SK-N-SH treated with all-trans-retinoic acid at 6 μM for 48 hours (cell line): Measurements from ENCODE around the gene TOP1.

ENCODE experiments used
- ATAC-seq: fragments of 200-7000 bp; cut with Tn5 transposase; 3 replicates; pipeline ENCODE4 v1.9.1; 2020; ENCODE audit warnings: mild to moderate bottlenecking, moderate library complexity
- BACH2 ChIP-seq: fragments of 250-450 bp; sonication (Bioruptor Pico); IDR thresholded peaks from 2 replicates; pipeline ENCODE4 v1.9.0; 2021; ENCODE audit warnings: mild to moderate bottlenecking, borderline replicate concordance
- CSDC2 ChIP-seq: fragments of 250-450 bp; sonication (Bioruptor Pico); IDR thresholded peaks from 2 replicates; pipeline ENCODE4 v1.5.0; 2020; ENCODE audit warnings: mild to moderate bottlenecking, moderate library complexity
- GLIS3 ChIP-seq: fragments of 250-450 bp; sonication (Bioruptor Pico); IDR thresholded peaks from 2 replicates; pipeline ENCODE4 v1.5.0; 2020; ENCODE audit warnings: mild to moderate bottlenecking, moderate library complexity
- ISL1 ChIP-seq: fragments of 250-450 bp; sonication (Bioruptor Pico); IDR thresholded peaks from 2 replicates; pipeline ENCODE4 v2.1.2; 2022; ENCODE audit warnings: mild to moderate bottlenecking, moderate library complexity
- OSR1 ChIP-seq: fragments of 250-450 bp; sonication (Bioruptor Pico); IDR thresholded peaks from 2 replicates; pipeline ENCODE4 v1.8.0; 2022; ENCODE audit warnings: moderate library complexity, mild to moderate bottlenecking, inconsistent platforms
- PPARA ChIP-seq: fragments of 250-450 bp; sonication (Bioruptor Pico); IDR thresholded peaks from 2 replicates; pipeline ENCODE4 v1.5.0; 2020; ENCODE audit warnings: mild to moderate bottlenecking, borderline replicate concordance
- RARB ChIP-seq: fragments of 250-450 bp; sonication (Bioruptor Pico); IDR thresholded peaks from 2 replicates; pipeline ENCODE4 v1.8.0; 2021; ENCODE audit warnings: mild to moderate bottlenecking, moderate library complexity
- SNAI2 ChIP-seq: fragments of 250-450 bp; sonication (Bioruptor Pico); IDR thresholded peaks from 2 replicates; pipeline ENCODE4 v1.5.0; 2020; ENCODE audit warnings: mild to moderate bottlenecking, moderate library complexity
- TCF4 ChIP-seq: fragments of 250-450 bp; sonication (Bioruptor Pico); IDR thresholded peaks from 2 replicates; pipeline ENCODE4 v1.8.0; 2021; ENCODE audit warnings: mild to moderate bottlenecking, moderate library complexity, borderline replicate concordance
- TOX ChIP-seq: fragments of 250-450 bp; sonication (Bioruptor Pico); IDR thresholded peaks from 2 replicates; pipeline ENCODE4 v1.8.0; 2021; ENCODE audit warnings: mild to moderate bottlenecking, moderate library complexity, borderline replicate concordance
- ZFP3 ChIP-seq: fragments of 250-450 bp; sonication (Bioruptor Pico); IDR thresholded peaks from 2 replicates; pipeline ENCODE4 v1.5.0; 2020; ENCODE audit warnings: mild to moderate bottlenecking, moderate library complexity
- ZFP30 ChIP-seq: fragments of 450-650 bp; formaldehyde crosslinking; IDR thresholded peaks from 2 replicates; pipeline ENCODE4 v1.5.0; 2022; ENCODE audit warnings: mild to moderate bottlenecking, moderate library complexity
- ZNF565 ChIP-seq: fragments of 450-650 bp; formaldehyde crosslinking; conservative IDR thresholded peaks from 2 replicates; pipeline ENCODE4 v1.5.0; 2020; ENCODE audit warnings: low read depth, mild to moderate bottlenecking, moderate library complexity
- ZNF70 ChIP-seq: fragments of 450-650 bp; formaldehyde crosslinking; IDR thresholded peaks from 2 replicates; pipeline ENCODE4 v1.5.0; 2020; ENCODE audit warnings: mild to moderate bottlenecking, moderate library complexity
- ZNF8 ChIP-seq: fragments of 450-650 bp; formaldehyde crosslinking; IDR thresholded peaks from 2 replicates; pipeline ENCODE4 v1.5.0; 2020; ENCODE audit warnings: mild to moderate bottlenecking, moderate library complexity
- TF ChIP-seq, protein P1 (sequence below): fragments of 250-450 bp; sonication (Bioruptor Pico); IDR thresholded peaks from 2 replicates; pipeline ENCODE4 v1.8.0; 2021; ENCODE audit warnings: low read depth, mild to moderate bottlenecking, moderate library complexity, borderline replicate concordance
- TF ChIP-seq, protein P2 (sequence below): fragments of 250-450 bp; sonication (Bioruptor Pico); IDR thresholded peaks from 2 replicates; pipeline ENCODE4 v1.5.1; 2021; ENCODE audit warnings: mild to moderate bottlenecking, moderate library complexity
- TF ChIP-seq, protein P3 (sequence below): fragments of 250-450 bp; sonication (Bioruptor Pico); IDR thresholded peaks from 2 replicates; pipeline ENCODE4 v1.5.0; 2020; ENCODE audit warnings: mild to moderate bottlenecking, moderate library complexity
- TF ChIP-seq, protein P4 (sequence below): fragments of 250-450 bp; sonication (Bioruptor Pico); IDR thresholded peaks from 2 replicates; pipeline ENCODE4 v1.8.0; 2020; ENCODE audit warnings: mild to moderate bottlenecking, moderate library complexity, borderline replicate concordance
- TF ChIP-seq, protein P5 (sequence below): fragments of 250-450 bp; sonication (Bioruptor Pico); IDR thresholded peaks from 2 replicates; pipeline ENCODE4 v1.5.1; 2020; ENCODE audit warnings: low read depth, mild to moderate bottlenecking, moderate library complexity

TOP1 gene

DNA sequence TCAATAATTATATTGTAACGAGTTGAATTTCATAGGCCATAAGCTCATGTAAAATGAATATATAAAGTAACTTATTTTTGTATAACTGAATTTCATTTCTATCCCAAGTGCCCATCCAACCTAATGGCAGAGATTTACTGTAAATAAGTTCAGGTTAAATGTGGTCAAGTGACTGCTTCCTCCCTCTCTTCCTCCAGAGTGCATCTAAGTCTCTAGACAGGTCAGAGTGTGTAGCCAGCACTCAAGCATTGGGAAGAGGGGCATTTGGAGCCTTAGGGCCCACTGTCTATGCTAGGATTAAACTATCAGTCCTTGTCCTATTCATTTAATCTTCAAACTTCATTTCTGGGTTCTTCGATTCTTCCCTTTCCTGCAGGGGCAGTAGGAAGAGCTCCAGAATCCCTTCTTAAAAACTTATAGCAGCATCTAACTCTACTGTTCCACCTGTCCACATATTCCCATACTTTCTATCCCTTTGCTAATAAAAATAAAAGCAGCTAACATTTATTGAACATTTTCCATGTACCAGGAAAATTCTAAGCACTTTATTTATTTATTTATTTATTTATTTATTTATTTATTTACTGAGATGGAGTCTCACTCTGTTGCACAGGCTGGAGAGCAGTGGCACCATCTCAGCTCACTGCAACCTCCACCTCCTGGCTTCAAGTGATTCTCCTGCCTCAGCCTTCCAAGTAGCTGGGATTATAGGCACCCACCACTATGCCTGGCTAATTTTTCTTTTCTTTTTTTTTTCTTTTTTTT, 36.1 kb upstream of the TOP1 start:
- ATAC-seq, result no peak
- TF ChIP-seq BACH2, result no peak

DNA sequence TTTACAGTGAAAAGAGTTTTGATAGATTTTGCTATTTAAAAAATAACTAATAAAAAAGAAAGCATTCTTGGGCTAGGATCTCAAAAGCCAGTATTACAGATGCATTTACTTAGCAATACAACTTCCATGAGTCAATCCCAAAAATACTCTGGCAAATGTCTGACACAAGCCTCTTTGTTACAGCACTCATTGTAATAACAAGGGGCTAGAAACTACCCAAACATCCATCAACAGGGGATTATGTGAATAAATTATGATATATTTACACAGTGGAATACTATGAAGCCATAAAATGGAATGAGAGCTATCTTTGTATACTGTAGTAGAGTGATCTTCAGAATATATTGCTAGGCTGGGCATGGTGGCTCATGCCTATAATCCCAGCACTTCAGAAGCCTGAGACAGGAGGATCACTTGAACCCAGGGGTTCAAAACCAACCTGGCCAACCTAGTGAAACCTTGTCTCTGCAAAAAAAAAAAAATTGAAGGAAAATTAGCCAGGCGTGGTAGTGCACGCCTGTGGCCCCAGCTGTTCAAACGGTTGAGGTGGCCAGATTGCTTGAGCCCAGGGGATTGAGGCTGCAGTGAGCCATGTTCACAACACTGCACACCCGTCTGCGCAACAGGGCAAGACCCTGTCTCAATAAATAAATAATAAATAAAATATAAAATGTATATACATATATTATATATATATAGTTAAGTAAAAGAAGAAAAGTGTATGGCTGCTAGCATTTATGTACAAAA, 34.7 kb upstream of the TOP1 start:
- ATAC-seq, result no peak
- TF ChIP-seq ZFP3 (CRISPR knock-in tag), result no peak
- TF ChIP-seq SNAI2 (CRISPR knock-in tag), result no peak
- no peak for TF ChIP-seq GLIS3 (CRISPR knock-in tag)
- TF ChIP-seq, protein P1, sequence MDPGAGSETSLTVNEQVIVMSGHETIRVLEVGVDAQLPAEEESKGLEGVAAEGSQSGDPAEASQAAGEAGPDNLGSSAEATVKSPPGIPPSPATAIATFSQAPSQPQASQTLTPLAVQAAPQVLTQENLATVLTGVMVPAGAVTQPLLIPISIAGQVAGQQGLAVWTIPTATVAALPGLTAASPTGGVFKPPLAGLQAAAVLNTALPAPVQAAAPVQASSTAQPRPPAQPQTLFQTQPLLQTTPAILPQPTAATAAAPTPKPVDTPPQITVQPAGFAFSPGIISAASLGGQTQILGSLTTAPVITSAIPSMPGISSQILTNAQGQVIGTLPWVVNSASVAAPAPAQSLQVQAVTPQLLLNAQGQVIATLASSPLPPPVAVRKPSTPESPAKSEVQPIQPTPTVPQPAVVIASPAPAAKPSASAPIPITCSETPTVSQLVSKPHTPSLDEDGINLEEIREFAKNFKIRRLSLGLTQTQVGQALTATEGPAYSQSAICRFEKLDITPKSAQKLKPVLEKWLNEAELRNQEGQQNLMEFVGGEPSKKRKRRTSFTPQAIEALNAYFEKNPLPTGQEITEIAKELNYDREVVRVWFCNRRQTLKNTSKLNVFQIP (CRISPR knock-in tag), result no peak
- no peak for TF ChIP-seq TOX (CRISPR knock-in tag)
- TF ChIP-seq OSR1, result no peak
- TF ChIP-seq ZNF565 (CRISPR knock-in tag), result no peak
- TF ChIP-seq, protein P2, sequence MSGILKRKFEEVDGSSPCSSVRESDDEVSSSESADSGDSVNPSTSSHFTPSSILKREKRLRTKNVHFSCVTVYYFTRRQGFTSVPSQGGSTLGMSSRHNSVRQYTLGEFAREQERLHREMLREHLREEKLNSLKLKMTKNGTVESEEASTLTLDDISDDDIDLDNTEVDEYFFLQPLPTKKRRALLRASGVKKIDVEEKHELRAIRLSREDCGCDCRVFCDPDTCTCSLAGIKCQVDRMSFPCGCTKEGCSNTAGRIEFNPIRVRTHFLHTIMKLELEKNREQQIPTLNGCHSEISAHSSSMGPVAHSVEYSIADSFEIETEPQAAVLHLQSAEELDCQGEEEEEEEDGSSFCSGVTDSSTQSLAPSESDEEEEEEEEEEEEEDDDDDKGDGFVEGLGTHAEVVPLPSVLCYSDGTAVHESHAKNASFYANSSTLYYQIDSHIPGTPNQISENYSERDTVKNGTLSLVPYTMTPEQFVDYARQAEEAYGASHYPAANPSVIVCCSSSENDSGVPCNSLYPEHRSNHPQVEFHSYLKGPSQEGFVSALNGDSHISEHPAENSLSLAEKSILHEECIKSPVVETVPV, result no peak
- TF ChIP-seq ISL1 (CRISPR knock-in tag), result no peak
- TF ChIP-seq, protein P3, sequence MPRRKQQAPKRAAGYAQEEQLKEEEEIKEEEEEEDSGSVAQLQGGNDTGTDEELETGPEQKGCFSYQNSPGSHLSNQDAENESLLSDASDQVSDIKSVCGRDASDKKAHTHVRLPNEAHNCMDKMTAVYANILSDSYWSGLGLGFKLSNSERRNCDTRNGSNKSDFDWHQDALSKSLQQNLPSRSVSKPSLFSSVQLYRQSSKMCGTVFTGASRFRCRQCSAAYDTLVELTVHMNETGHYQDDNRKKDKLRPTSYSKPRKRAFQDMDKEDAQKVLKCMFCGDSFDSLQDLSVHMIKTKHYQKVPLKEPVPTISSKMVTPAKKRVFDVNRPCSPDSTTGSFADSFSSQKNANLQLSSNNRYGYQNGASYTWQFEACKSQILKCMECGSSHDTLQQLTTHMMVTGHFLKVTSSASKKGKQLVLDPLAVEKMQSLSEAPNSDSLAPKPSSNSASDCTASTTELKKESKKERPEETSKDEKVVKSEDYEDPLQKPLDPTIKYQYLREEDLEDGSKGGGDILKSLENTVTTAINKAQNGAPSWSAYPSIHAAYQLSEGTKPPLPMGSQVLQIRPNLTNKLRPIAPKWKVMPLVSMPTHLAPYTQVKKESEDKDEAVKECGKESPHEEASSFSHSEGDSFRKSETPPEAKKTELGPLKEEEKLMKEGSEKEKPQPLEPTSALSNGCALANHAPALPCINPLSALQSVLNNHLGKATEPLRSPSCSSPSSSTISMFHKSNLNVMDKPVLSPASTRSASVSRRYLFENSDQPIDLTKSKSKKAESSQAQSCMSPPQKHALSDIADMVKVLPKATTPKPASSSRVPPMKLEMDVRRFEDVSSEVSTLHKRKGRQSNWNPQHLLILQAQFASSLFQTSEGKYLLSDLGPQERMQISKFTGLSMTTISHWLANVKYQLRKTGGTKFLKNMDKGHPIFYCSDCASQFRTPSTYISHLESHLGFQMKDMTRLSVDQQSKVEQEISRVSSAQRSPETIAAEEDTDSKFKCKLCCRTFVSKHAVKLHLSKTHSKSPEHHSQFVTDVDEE, result no peak
- no peak for TF ChIP-seq ZFP30 (CRISPR knock-in tag)
- TF ChIP-seq, protein P4, sequence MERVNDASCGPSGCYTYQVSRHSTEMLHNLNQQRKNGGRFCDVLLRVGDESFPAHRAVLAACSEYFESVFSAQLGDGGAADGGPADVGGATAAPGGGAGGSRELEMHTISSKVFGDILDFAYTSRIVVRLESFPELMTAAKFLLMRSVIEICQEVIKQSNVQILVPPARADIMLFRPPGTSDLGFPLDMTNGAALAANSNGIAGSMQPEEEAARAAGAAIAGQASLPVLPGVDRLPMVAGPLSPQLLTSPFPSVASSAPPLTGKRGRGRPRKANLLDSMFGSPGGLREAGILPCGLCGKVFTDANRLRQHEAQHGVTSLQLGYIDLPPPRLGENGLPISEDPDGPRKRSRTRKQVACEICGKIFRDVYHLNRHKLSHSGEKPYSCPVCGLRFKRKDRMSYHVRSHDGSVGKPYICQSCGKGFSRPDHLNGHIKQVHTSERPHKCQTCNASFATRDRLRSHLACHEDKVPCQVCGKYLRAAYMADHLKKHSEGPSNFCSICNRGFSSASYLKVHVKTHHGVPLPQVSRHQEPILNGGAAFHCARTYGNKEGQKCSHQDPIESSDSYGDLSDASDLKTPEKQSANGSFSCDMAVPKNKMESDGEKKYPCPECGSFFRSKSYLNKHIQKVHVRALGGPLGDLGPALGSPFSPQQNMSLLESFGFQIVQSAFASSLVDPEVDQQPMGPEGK (CRISPR knock-in tag), result no peak
- no peak for TF ChIP-seq RARB (CRISPR knock-in tag)
- TF ChIP-seq CSDC2 (CRISPR knock-in tag), result no peak
- no peak for TF ChIP-seq ZNF8
- TF ChIP-seq ZNF70 (CRISPR knock-in tag), result no peak
- TF ChIP-seq, all 23 proteins: peak for 0

DNA sequence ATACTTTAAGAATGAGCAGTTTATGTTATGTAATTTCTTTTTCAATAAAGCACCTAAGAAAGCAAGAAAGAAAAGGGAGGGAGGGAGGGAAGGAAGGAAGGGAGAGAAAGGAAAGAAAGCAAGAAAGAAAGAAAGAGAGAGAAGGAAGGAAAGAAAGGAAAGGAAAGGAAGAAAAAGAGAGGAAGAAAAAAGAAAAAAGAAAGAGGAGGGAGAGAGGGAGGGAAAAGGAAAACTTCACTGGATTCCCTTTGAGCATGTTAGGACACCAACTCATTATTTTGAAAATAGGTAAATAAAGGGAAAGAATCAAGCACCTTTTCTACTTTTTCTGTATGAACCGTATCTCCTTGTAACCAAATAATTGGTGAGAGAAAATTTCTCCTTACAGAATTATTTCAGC, 32.3 kb upstream of the TOP1 start:
- no peak for ATAC-seq
- TF ChIP-seq BACH2, result no peak
- TF ChIP-seq ISL1 (CRISPR knock-in tag), result no peak
- TF ChIP-seq, protein P4 (CRISPR knock-in tag), result no peak
- TF ChIP-seq CSDC2 (CRISPR knock-in tag), result no peak
- TF ChIP-seq, protein P5, sequence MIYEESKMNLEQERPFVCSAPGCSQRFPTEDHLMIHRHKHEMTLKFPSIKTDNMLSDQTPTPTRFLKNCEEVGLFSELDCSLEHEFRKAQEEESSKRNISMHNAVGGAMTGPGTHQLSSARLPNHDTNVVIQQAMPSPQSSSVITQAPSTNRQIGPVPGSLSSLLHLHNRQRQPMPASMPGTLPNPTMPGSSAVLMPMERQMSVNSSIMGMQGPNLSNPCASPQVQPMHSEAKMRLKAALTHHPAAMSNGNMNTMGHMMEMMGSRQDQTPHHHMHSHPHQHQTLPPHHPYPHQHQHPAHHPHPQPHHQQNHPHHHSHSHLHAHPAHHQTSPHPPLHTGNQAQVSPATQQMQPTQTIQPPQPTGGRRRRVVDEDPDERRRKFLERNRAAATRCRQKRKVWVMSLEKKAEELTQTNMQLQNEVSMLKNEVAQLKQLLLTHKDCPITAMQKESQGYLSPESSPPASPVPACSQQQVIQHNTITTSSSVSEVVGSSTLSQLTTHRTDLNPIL (CRISPR knock-in tag), result no peak
- no peak for TF ChIP-seq ZNF565 (CRISPR knock-in tag)
- no peak for TF ChIP-seq TCF4 (CRISPR knock-in tag)
- TF ChIP-seq, protein P3, result no peak
- no peak for TF ChIP-seq PPARA
